NB4 (cell line): ENCODE results near the gene GIMD1.

Experiments
- DNase-seq: peaks from one replicate; pipeline ENCODE4 v3.0.0; 2010; ENCODE audit warnings: low read depth
- H3K4me3 ChIP-seq: one replicate; pipeline ENCODE4 v1.5.1; 2011; ENCODE audit warnings: mild to moderate bottlenecking, low read depth, low read length, moderate library complexity
- CTCF ChIP-seq: IDR thresholded peaks from one replicate; pipeline ENCODE4 v1.5.1; 2012; ENCODE audit warnings: low read depth, low read length
- MAX ChIP-seq: IDR thresholded peaks from 2 replicates; pipeline ENCODE4 v1.6.1; 2011; ENCODE audit warnings: low read depth, low read length
- MYC ChIP-seq: IDR thresholded peaks from 2 replicates; pipeline ENCODE4 v1.6.1; 2011; ENCODE audit warnings: low read depth, low read length
- POLR2A ChIP-seq: IDR thresholded peaks from 2 replicates; pipeline ENCODE4 v1.6.1; 2011; ENCODE audit warnings: mild to moderate bottlenecking; ENCODE audit not compliant: insufficient read length; ENCODE audit errors: extremely low read depth

The GIMD1 gene

GRCh38 chr4:106347167-106347566, 21.4 kb downstream of the GIMD1 start:
- TF ChIP-seq POLR2A (no peak), CTCF (no peak), MYC (no peak), MAX (no peak)
- DNase-seq: no peak
- no peak overlapping the region for H3K4me3 ChIP-seq

- no peak overlapping the region for H3K4me3 ChIP-seq
- TF ChIP-seq MYC (no peak), CTCF (no peak), MAX (no peak), POLR2A (no peak)
- DNase-seq: no peak
Observed at GRCh38 chr4:106344647-106344970, 24.0 kb downstream of the GIMD1 start.

- TF ChIP-seq POLR2A: no peak
- no peak overlapping the region for H3K4me3 ChIP-seq
- no peak for DNase-seq
Observed at GRCh38 chr4:106343865-106344646, 24.5 kb downstream of the GIMD1 start.

GRCh38 chr4:106340774-106341173, 27.8 kb downstream of the GIMD1 start:
- DNase-seq: no peak
- TF ChIP-seq CTCF: no peak
- no peak overlapping the region for H3K4me3 ChIP-seq

GRCh38 chr4:106339431-106339830, 29.1 kb downstream of the GIMD1 start:
- no peak for TF ChIP-seq MAX
- TF ChIP-seq CTCF: no peak
- TF ChIP-seq POLR2A: no peak
- no peak for TF ChIP-seq MYC

GRCh38 chr4:106338671-106339070, 29.9 kb downstream of the GIMD1 start:
- TF ChIP-seq POLR2A (no peak), CTCF (no peak), MAX (no peak), MYC (no peak)
- DNase-seq: no peak

More at GRCh38 chr4:106339431-106339830, 29.1 kb downstream of the GIMD1 start:
- H3K4me3 ChIP-seq: no peak overlapping the region
- no peak for DNase-seq

More at GRCh38 chr4:106338671-106339070, 29.9 kb downstream of the GIMD1 start:
- no peak overlapping the region for H3K4me3 ChIP-seq
